Astrocyte of the cerebellum (primary cell): Measurements from ENCODE around the gene DLG2.

ENCODE experiments used
- DNase-seq: peaks from one replicate; pipeline ENCODE4 v3.0.0-alpha.2; 2011; ENCODE audit warnings: low read depth
- H3K4me3 ChIP-seq: 2 replicates; pipeline ENCODE4 v1.5.1; 2011; ENCODE audit warnings: mild to moderate bottlenecking, low read depth, low read length, moderate library complexity
- CTCF ChIP-seq: IDR thresholded peaks from 2 replicates; pipeline ENCODE4 v1.5.1; 2012; ENCODE audit warnings: low read length, low read depth, moderate library complexity, mild to moderate bottlenecking; ENCODE audit errors: missing control alignments
- in situ Hi-C: cut with HindIII; loops from 2 replicates; pipeline ENCODE4 v1.10.0; 2017; ENCODE audit warnings: low sequenced_read_pairs

The DLG2 gene

GRCh38 chr11:84663731-84664130 is 963.4 kb downstream of the DLG2 start:
- in situ Hi-C loops = no loop called here
- TF ChIP-seq CTCF = no peak
- no peak overlapping the region for H3K4me3 ChIP-seq
- DNase-seq = no peak

- no peak for DNase-seq
- TF ChIP-seq CTCF = no peak
- no peak overlapping the region for H3K4me3 ChIP-seq
- in situ Hi-C loops = no loop called here
Observed at GRCh38 chr11:84660257-84660977, 966.7 kb downstream of the DLG2 start.

GRCh38 chr11:84655712-84656111 is 971.4 kb downstream of the DLG2 start:
- in situ Hi-C loops = no loop called here
- TF ChIP-seq CTCF = no peak
- H3K4me3 ChIP-seq = no peak overlapping the region
- DNase-seq = no peak

GRCh38 chr11:84648471-84648870 is 978.7 kb downstream of the DLG2 start:
- DNase-seq = no peak
- in situ Hi-C loops = loop anchor here (5.0 kb wide), 1 partner anchor 51 kb away; no protein-coding TSS in a partner anchor
- no peak overlapping the region for H3K4me3 ChIP-seq
- TF ChIP-seq CTCF = no peak

- no peak overlapping the region for H3K4me3 ChIP-seq
- in situ Hi-C loops = loop anchor here (5.0 kb wide), 1 partner anchor 49 kb away; no protein-coding TSS in a partner anchor
- TF ChIP-seq CTCF = no peak
- no peak for DNase-seq
Observed at GRCh38 chr11:84645988-84646694, 981.0 kb downstream of the DLG2 start.

- in situ Hi-C loops = no loop called here
- DNase-seq = no peak
- H3K4me3 ChIP-seq = no peak overlapping the region
- TF ChIP-seq CTCF = no peak
Observed at GRCh38 chr11:84642500-84642899, 984.6 kb downstream of the DLG2 start.
